Loucy (cell line): ENCODE results near the gene SBF2.

Source experiments
- EZH2phosphoT487 ChIP-seq: fragments of 200-600 bp; IDR thresholded peaks from 2 replicates; pipeline ENCODE4 v1.6.1; 2018; ENCODE audit warnings: antibody characterized with exemption, mild to moderate bottlenecking, moderate library complexity, borderline replicate concordance
- TF ChIP-seq, protein P1 (sequence below): fragments of 200-600 bp; sonication (generic); conservative IDR thresholded peaks from 2 replicates; pipeline ENCODE4 v1.5.1; 2014; ENCODE audit warnings: mild to moderate bottlenecking, antibody characterized with exemption, low read length

DNA sequence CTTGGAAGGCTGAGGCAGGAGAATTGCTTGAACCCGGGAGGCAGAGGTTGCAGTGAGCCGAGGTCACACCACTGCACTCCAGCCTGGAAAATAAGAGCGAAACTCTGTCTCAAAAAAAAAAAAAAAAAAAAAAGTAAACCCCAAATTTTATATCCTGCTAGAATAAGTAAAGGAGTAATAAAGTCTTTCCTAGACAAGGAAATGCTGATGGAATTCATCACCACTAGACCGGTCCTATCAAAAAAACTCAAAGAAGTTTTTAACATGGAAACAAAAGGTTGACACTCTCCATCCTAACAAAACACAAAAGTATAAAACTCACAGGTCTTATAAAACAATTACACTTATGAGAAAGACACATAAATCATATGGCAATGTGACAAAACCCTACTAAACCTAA, 213.9 kb downstream of the SBF2 start:
- TF ChIP-seq, protein P1, sequence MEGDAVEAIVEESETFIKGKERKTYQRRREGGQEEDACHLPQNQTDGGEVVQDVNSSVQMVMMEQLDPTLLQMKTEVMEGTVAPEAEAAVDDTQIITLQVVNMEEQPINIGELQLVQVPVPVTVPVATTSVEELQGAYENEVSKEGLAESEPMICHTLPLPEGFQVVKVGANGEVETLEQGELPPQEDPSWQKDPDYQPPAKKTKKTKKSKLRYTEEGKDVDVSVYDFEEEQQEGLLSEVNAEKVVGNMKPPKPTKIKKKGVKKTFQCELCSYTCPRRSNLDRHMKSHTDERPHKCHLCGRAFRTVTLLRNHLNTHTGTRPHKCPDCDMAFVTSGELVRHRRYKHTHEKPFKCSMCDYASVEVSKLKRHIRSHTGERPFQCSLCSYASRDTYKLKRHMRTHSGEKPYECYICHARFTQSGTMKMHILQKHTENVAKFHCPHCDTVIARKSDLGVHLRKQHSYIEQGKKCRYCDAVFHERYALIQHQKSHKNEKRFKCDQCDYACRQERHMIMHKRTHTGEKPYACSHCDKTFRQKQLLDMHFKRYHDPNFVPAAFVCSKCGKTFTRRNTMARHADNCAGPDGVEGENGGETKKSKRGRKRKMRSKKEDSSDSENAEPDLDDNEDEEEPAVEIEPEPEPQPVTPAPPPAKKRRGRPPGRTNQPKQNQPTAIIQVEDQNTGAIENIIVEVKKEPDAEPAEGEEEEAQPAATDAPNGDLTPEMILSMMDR = no peak
- TF ChIP-seq EZH2phosphoT487 = no peak
